AG04450 (cell line): Measurements from ENCODE around the gene FRG2. TPM values are rescaled to one million over a fixed set of nuclear protein-coding genes. Genes with fewer than 3 reads are reported as not detected.
"Not testable (repeated sequence)": the region's sequence is repeated elsewhere in the genome, so short reads cannot be mapped to it uniquely, and the experiment has no call there.

ENCODE experiments used
- CTCF ChIA-PET: fragments of 300-600, 350-600 bp; formaldehyde crosslinking; extraction: SDS; loops from one replicate; lab custom pipeline; 2022; ENCODE audit warnings: antibody characterized with exemption, inconsistent platforms; lab: Charles Lee
- POLR2A ChIA-PET: fragments of 350-600 bp; formaldehyde crosslinking; extraction: SDS; loops from one replicate; lab custom pipeline; 2021; ENCODE audit warnings: antibody characterized with exemption, inconsistent platforms; lab: Yijun Ruan, JAX
- DNase-seq: peaks from one replicate; pipeline ENCODE4 v3.0.0-alpha.2; 2011; ENCODE audit warnings: low read depth, low spot score
- H3K27ac ChIP-seq: one replicate; pipeline ENCODE4 v1.5.1; 2012; ENCODE audit warnings: low read depth, low read length, control low read depth
- H3K27me3 ChIP-seq: one replicate; pipeline ENCODE4 v1.6.0; 2012; ENCODE audit warnings: low read length; ENCODE audit not compliant: control insufficient read depth, insufficient read depth
- H3K4me3 ChIP-seq: 2 replicates; pipeline ENCODE4 v1.5.1; 2011; ENCODE audit warnings: mild to moderate bottlenecking, low read depth, low read length, control low read depth
- H3K9me3 ChIP-seq: 2 replicates; pipeline ENCODE4 v1.5.1; 2012; ENCODE audit warnings: low read length; ENCODE audit not compliant: control insufficient read depth, insufficient read depth
- polyA minus RNA-seq: library from RNA; depleted of rRNA, polyadenylated mRNA; stranded (reverse); fragments of >200 nt; gene quantifications from 2 replicates; pipeline ENCODE4 v1.2.3, GENCODE V29; 2011; rRNA and poly(A)+ RNA removed
- polyA plus RNA-seq: library from polyadenylated mRNA; depleted of rRNA; stranded (reverse); fragments of >200 nt; gene quantifications from 2 replicates; pipeline ENCODE4 v1.2.3, GENCODE V29; 2011; rRNA removed

FRG2 gene
- polyA plus RNA-seq (not detected in 2 replicates), polyA minus RNA-seq (not detected in 2 replicates)

- H3K4me3 ChIP-seq, H3K9me3 ChIP-seq, H3K27ac ChIP-seq, DNase-seq, POLR2A ChIA-PET, H3K27me3 ChIP-seq, CTCF ChIA-PET: not testable (repeated sequence)
Measured at GRCh38 chr4:190027156-190027555, at the start of gene FRG2. FRG2 (minus strand) TSS chr4:190027256; CDS start chr4:190027204, 52 bp downstream.

GRCh38 chr4:190068351-190068750 is 41.3 kb upstream of the FRG2 start:
- CTCF ChIA-PET, H3K4me3 ChIP-seq, H3K27ac ChIP-seq, H3K9me3 ChIP-seq, DNase-seq, POLR2A ChIA-PET, H3K27me3 ChIP-seq: not testable (repeated sequence)

- H3K27ac ChIP-seq, POLR2A ChIA-PET, H3K27me3 ChIP-seq, H3K4me3 ChIP-seq, CTCF ChIA-PET, DNase-seq, H3K9me3 ChIP-seq: not testable (repeated sequence)
Measured at GRCh38 chr4:190064805-190065204, 37.7 kb upstream of the FRG2 start.

- H3K9me3 ChIP-seq, H3K27me3 ChIP-seq, CTCF ChIA-PET, DNase-seq, H3K27ac ChIP-seq, POLR2A ChIA-PET, H3K4me3 ChIP-seq: not testable (repeated sequence)
Measured at GRCh38 chr4:190064342-190064741, 37.3 kb upstream of the FRG2 start, which contains the start of gene DBET. DBET (plus strand) TSS chr4:190064502.

GRCh38 chr4:190058997-190059396 is 31.9 kb upstream of the FRG2 start:
- DNase-seq, H3K4me3 ChIP-seq, H3K27me3 ChIP-seq, H3K9me3 ChIP-seq, H3K27ac ChIP-seq, POLR2A ChIA-PET, CTCF ChIA-PET: not testable (repeated sequence)

- H3K9me3 ChIP-seq, DNase-seq, POLR2A ChIA-PET, H3K4me3 ChIP-seq, H3K27me3 ChIP-seq, H3K27ac ChIP-seq, CTCF ChIA-PET: not testable (repeated sequence)
Measured at GRCh38 chr4:190049378-190050239, 22.6 kb upstream of the FRG2 start.

GRCh38 chr4:190047627-190048026 is 20.6 kb upstream of the FRG2 start:
- H3K27me3 ChIP-seq, H3K9me3 ChIP-seq, CTCF ChIA-PET, H3K27ac ChIP-seq, DNase-seq, H3K4me3 ChIP-seq, POLR2A ChIA-PET: not testable (repeated sequence)

GRCh38 chr4:190040873-190041272 is 13.8 kb upstream of the FRG2 start:
- DNase-seq, H3K27ac ChIP-seq, CTCF ChIA-PET, POLR2A ChIA-PET, H3K4me3 ChIP-seq, H3K27me3 ChIP-seq, H3K9me3 ChIP-seq: not testable (repeated sequence)

- DNase-seq, CTCF ChIA-PET, H3K27me3 ChIP-seq, H3K4me3 ChIP-seq, H3K27ac ChIP-seq, H3K9me3 ChIP-seq, POLR2A ChIA-PET: not testable (repeated sequence)
Measured at GRCh38 chr4:190037704-190038388, 10.8 kb upstream of the FRG2 start.

- CTCF ChIA-PET, DNase-seq, H3K4me3 ChIP-seq, H3K9me3 ChIP-seq, H3K27me3 ChIP-seq, H3K27ac ChIP-seq, POLR2A ChIA-PET: not testable (repeated sequence)
Measured at GRCh38 chr4:190031264-190031663, 4.2 kb upstream of the FRG2 start.

- H3K27ac ChIP-seq, H3K4me3 ChIP-seq, CTCF ChIA-PET, DNase-seq, POLR2A ChIA-PET: not testable (repeated sequence)
- Histone ChIP-seq H3K9me3 (peaks cover 16% of the 10 kb centered on the region), H3K27me3 (peaks cover 33% of the 10 kb centered on the region)
Measured at GRCh38 chr4:190022614-190023281, 4.3 kb downstream of the FRG2 start.
